Lung (tissue), 12 donors: ENCODE measurements around the gene HMX3. TPM values are rescaled to one million over a fixed set of nuclear protein-coding genes. Genes with fewer than 3 reads are reported as not detected.

Source experiments
- ATAC-seq: fragments of 200-7000 bp; cut with Tn5 transposase; one replicate; pipeline ENCODE4 v1.9.1; 2020; ENCODE audit warnings: moderate number of reproducible peaks; ENCODE audit not compliant: insufficient read depth, low FRiP score
- DNase-seq, 3 donors: peaks; one replicate each; pipeline ENCODE4 v3.0.0-alpha.2; 2013 to 2017
- H3K27ac ChIP-seq, 2 donors: one replicate each; pipeline ENCODE4 v1.5.1; 2013; ENCODE audit warnings: mild to moderate bottlenecking in 2 of 2, moderate library complexity in 2 of 2, control low read depth in 1 of 2, inconsistent platforms in 1 of 2, low read depth in 1 of 2, low read length in 1 of 2
- H3K27me3 ChIP-seq, 3 donors: one replicate each; pipeline ENCODE4 v1.5.1; 2013; ENCODE audit warnings: low read length in 2 of 3; ENCODE audit not compliant: control insufficient read depth in 3 of 3, insufficient read depth in 3 of 3
- H3K36me3 ChIP-seq, 4 donors: one replicate each; pipeline ENCODE4 v1.5.1; 2013; ENCODE audit warnings: low read length in 4 of 4, mild to moderate bottlenecking in 1 of 4, moderate library complexity in 1 of 4; ENCODE audit not compliant: control insufficient read depth in 4 of 4, insufficient read depth in 4 of 4
- H3K4me1 ChIP-seq, 5 donors: one replicate each; pipeline ENCODE4 v1.5.1; 2013; ENCODE audit warnings: low read length in 5 of 5, mild to moderate bottlenecking in 2 of 5, moderate library complexity in 1 of 5; ENCODE audit not compliant: control insufficient read depth in 5 of 5, insufficient read depth in 5 of 5
- H3K4me3 ChIP-seq: one replicate; pipeline ENCODE4 v1.5.1; 2013; ENCODE audit warnings: mild to moderate bottlenecking, control low read depth, moderate library complexity
- H3K9ac ChIP-seq, 2 donors: one replicate each; pipeline ENCODE4 v1.5.1; 2013; ENCODE audit warnings: low read length in 2 of 2, control low read depth in 1 of 2; ENCODE audit not compliant: insufficient read depth in 1 of 2
- H3K9me3 ChIP-seq, 4 donors: one replicate each; pipeline ENCODE4 v1.5.1; 2013; ENCODE audit warnings: low read length in 3 of 4, mild to moderate bottlenecking in 1 of 4, moderate library complexity in 1 of 4; ENCODE audit not compliant: control insufficient read depth in 4 of 4, insufficient read depth in 3 of 4
- CTCF ChIP-seq: IDR thresholded peaks from 2 replicates; pipeline ENCODE4 v1.5.1; 2012; ENCODE audit warnings: mild to moderate bottlenecking; ENCODE audit errors: control extremely low read depth, extremely low read depth
- WGBS, 2 donors: extraction: QIAGEN DNeasy Blood & Tissue Kit; methylation state at CpG; one replicate each; pipeline ENCODE4 v1.1.7; 2013; 5-methylcytosine and 5-hydroxymethylcytosine counted together
- polyA plus RNA-seq, 2 donors: library from polyadenylated mRNA; stranded (reverse); fragments of 200-250 nt; gene quantifications; one replicate each; pipeline ENCODE4 v1.2.1, GENCODE V29; 2013
- total RNA-seq, 2 donors: library from RNA; depleted of rRNA in 1 of 2; stranded (reverse); fragments of >200 nt in 1 of 2; gene quantifications; one replicate each; pipeline ENCODE4 v1.2.1, GENCODE V29; 2014 to 2021
- donor health status: control.
- donor health status: control.
- donor health status: Bipolar disorder and iron deficiency.
- donor health status: healthy.
- donor health status: DM: yes; HTN: yes; CAD: no.

The HMX3 gene
- total and polyA plus RNA-seq, 4 donors: not detected

DNA sequence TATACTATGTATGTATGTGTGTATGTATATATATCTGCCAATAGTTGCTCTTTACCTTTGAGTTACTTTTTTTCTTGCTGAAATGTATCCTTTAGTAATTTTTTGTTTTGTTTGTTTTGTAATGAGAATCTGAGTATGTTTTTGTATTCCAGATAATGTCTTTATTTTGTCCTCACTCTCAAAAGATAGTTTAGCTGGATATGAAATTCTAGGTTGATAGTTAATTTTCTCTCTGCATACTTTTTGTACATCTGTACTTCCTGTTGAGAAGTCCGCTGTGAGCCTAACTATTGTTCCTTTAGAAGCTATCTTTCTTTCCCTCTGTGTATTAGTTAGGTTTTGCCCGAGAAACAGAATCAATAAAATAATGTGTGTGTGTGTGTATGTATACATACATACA is 48.0 kb downstream of the HMX3 start:
- 97 to 100% methylated on average over 2 of the region's 2 CpGs for WGBS, 2 donors
- Histone ChIP-seq H3K9ac (no peak overlapping the region), H3K27me3 (no peaks in the 10 kb centered on the region), H3K4me1 (no peaks in the 10 kb centered on the region), H3K9me3 (peaks cover 0 to 12% (median 3%) of the 10 kb centered on the region in 4 donors), H3K27ac (no peak overlapping the region), H3K36me3 (peaks cover 0 to 8% (median 2%) of the 10 kb centered on the region in 4 donors), H3K4me3 (no peak overlapping the region)
- ATAC-seq (no peak), DNase-seq (no peak)
- no peak for TF ChIP-seq CTCF

DNA sequence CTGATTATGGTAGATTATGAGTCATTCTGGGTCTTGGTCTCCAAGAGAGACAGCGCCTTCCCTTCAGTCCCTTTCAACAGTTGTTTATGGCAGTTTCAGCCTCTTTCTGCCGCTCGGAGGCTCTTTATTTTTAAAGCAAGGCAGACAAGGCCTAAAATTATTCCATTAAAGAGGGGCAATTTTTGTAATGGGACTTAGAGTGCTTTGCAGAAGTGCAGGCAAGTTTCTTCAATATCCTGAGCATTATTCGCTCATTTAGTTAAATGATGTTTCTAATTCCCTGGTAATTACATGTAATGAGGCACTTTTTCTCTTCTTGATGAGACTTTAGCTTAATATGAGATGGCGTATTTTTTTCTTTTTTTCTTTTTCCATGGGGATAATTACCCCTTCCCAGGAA is 52.0 kb downstream of the HMX3 start:
- no peak overlapping the region for H3K27ac ChIP-seq
- 96 to 99% methylated on average over 5 of the region's 5 CpGs for WGBS, 2 donors
- DNase-seq (no peak), ATAC-seq (no peak)
- H3K4me1 ChIP-seq: no peaks in the 10 kb centered on the region
- peaks cover 0 to 8% (median 2%) of the 10 kb centered on the region in 4 donors for H3K36me3 ChIP-seq
- no peaks in the 10 kb centered on the region for H3K27me3 ChIP-seq
- peaks cover 0 to 10% (median 3%) of the 10 kb centered on the region in 4 donors for H3K9me3 ChIP-seq
- H3K4me3 ChIP-seq: no peak overlapping the region
- no peak overlapping the region for H3K9ac ChIP-seq
- TF ChIP-seq CTCF: no peak

Other genes with a start within 250 kb of the HMX3 start
- not detected for gene FAM24A, start 225.4 kb upstream of the HMX3 start, total RNA-seq
- gene FAM24A, start 225.4 kb upstream of the HMX3 start, polyA plus RNA-seq: not detected
- gene C10orf88, start 181.7 kb upstream of the HMX3 start, total RNA-seq: 10 to 100 TPM in 1 of 2 donors, 1 to 10 TPM in 1; 4.8 to 17.1 TPM
- gene C10orf88, start 181.7 kb upstream of the HMX3 start, polyA plus RNA-seq: 1 to 10 TPM; 3.7 to 5.2 TPM
- gene PSTK, start 155.6 kb upstream of the HMX3 start, total RNA-seq: 1 to 10 TPM; 1.8 to 5.0 TPM
- gene PSTK, start 155.6 kb upstream of the HMX3 start, polyA plus RNA-seq: 1 to 10 TPM; 1.9 to 4.7 TPM
- gene IKZF5, start 127.2 kb upstream of the HMX3 start, total RNA-seq: 10 to 100 TPM; 12.1 to 19.9 TPM
- 10 to 100 TPM in 1 of 2 donors, 1 to 10 TPM in 1; 6.1 to 11.0 TPM for gene IKZF5, start 127.2 kb upstream of the HMX3 start, polyA plus RNA-seq
- gene ACADSB, start 127.0 kb upstream of the HMX3 start, total RNA-seq: 10 to 100 TPM; 20.4 to 36.2 TPM
- gene ACADSB, start 127.0 kb upstream of the HMX3 start, polyA plus RNA-seq: 1 to 10 TPM; 8.2 to 9.5 TPM
- not detected for gene HMX2, start 12.2 kb downstream of the HMX3 start, total RNA-seq
- gene HMX2, start 12.2 kb downstream of the HMX3 start, polyA plus RNA-seq: not detected
- 100 to 1,000 TPM in 1 of 2 donors, 10 to 100 TPM in 1; 56.6 to 114 TPM for gene BUB3, start 18.4 kb downstream of the HMX3 start, total RNA-seq
- 10 to 100 TPM; 35.4 to 71.6 TPM for gene BUB3, start 18.4 kb downstream of the HMX3 start, polyA plus RNA-seq